ENCODE data around the gene OPRL1.
"Not testable (repeated sequence)": the region's sequence is repeated elsewhere in the genome, so short reads cannot be mapped to it uniquely, and the experiment has no call there.

- not testable (repeated sequence) for TF ChIP-seq CTCF (IDR thresholded peaks at IDR 0.05); SIN3A (IDR thresholded peaks at IDR 0.05; ENCODE audit: borderline replicate concordance, insufficient read depth, low read depth, low read length); POLR2AphosphoS5 (IDR thresholded peaks at IDR 0.05; ENCODE audit: low read depth, low read length); REST (IDR thresholded peaks at IDR 0.05; ENCODE audit: insufficient read depth in 1 of 2, low read depth in 2 of 2, low read length in 1 of 2)
Observed at GRCh38 chr20:64123517-64123916, 43.6 kb downstream of the OPRL1 start.

Data from Panc1 (cell line).